HG03095 (cell line): Measurements from ENCODE around the gene NKAPD1.
"Not testable (repeated sequence)": the region's sequence is repeated elsewhere in the genome, so short reads cannot be mapped to it uniquely, and the experiment has no call there.

Experiments
- ATAC-seq: cut with Tn5 transposase; IDR thresholded peaks from one replicate; pipeline ENCODE4 v1.9.1; 2021; ENCODE audit warnings: moderate library complexity; ENCODE audit not compliant: unreplicated experiment

NKAPD1 gene

DNA sequence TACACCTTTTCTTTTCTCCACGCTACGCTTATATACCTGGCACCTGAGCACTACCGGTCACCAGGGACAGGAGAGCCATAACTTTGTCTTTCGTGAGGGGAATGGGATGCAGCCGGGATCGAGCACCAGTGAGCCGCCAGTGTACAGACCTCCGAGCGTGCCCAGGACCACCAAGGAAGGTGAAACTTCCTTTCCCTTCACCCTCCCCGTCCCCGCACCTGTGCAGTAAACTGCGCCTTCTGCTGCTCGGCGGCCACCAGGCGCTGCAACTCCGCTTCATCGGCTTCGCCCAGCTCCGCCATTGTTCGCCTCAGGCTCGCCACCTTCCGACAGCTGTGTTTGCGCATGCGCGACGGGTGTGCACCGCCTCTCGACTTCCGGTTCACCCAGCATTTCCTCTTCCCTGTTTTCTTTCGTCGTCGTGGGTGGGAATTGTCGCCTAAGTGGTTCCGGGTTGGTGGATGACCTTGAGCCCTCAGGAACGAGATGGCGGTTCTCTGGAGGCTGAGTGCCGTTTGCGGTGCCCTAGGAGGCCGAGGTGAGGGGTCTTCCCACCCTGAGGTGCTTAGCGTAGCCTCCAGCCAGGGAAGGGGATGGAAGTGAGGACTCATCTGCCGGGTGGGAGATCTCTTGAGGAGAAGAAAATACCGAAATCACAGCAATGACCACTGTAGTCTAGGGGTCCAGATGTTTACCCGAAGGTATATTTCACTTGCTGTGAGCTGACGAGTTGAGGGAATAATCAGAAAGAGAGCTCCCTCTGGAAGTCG, 12.5 kb downstream of the NKAPD1 start, which contains the start of the genes SDHD and TIMM8B:
Gene SDHD, plus strand, starts transcription at position 452 of the 770 bp plus-strand sequence. Its CDS starts 35 bp downstream, at position 487.
Gene TIMM8B, minus strand, starts transcription at position 335 of the 770 bp plus-strand sequence. Its CDS starts 33 bp downstream, at position 302.
- ATAC-seq = peak; percentile 86

- no peak for ATAC-seq
Measured at GRCh38 chr11:112087212-112087611, 13.1 kb downstream of the NKAPD1 start.

- ATAC-seq = not testable (repeated sequence)
Measured at GRCh38 chr11:112095302-112095701, 21.2 kb downstream of the NKAPD1 start.

GRCh38 chr11:112096194-112096593, 22.1 kb downstream of the NKAPD1 start:
- no peak for ATAC-seq

- no peak for ATAC-seq
Measured at GRCh38 chr11:112097734-112098528, 23.8 kb downstream of the NKAPD1 start.

- no peak for ATAC-seq
Measured at GRCh38 chr11:112100462-112100861, 26.4 kb downstream of the NKAPD1 start.

GRCh38 chr11:112103446-112103845, 29.3 kb downstream of the NKAPD1 start:
- no peak for ATAC-seq

DNA sequence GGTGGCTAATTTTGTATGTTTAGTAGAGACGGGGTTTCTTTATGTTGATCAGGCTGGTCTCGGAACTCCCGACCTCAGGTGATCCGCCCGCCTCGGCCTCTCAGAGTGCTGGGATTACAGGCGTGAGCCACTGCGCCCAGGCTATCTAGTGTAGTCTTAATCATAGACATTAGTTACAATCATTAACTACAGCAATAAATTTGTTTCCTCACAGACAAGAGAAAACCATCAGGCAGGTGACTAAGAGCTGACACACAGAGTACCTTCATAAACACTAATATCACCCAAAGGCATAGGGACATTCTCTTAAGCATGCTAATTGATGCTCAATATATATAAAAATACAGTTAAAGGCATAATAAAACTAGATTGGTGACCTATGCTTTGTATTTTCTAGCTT, 32.0 kb downstream of the NKAPD1 start:
- no peak for ATAC-seq

DNA sequence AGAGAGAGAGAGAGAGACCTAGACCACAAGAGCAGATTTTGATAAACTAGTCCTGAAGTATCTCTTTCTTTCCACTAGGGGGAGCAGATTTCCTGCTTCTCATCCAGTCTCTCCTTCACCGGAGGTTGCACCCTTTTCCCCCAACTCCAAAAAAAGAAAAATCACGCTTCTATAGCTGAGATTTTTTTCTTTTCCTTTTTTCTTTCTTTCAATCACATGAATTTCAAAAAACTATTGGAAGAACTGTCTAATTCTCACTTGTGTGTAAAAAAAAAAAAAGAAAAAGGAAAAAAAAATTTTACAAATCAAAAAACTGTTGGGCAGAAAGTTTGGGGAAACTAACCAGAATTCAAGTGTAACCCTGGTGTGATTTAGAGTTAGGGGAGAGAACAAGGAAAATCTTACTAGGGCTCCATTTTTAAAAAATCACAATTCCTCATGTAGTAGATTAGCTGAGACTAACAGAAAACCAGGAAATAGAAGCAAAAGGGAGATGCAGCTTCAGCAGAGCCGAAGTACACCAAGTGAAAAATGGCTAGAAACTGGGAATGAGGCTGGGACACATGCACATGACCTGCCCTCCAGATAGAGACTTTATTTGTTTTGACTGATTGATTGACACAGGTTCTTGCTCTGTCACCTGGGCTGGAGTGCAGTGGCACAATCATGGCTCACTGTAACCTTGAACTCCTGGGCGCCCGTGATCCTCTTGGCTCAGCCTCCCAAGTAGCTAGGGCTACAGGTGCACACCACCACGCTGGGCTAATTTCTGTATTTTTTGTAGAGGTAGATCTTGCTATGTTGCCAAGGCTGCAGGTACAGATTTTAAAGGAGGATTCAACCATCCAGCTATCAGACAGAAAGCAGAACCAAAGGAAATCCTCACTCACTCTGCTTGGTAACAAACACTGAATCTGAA, 39.7 kb downstream of the NKAPD1 start:
- no peak for ATAC-seq

- ATAC-seq = no peak
Measured at GRCh38 chr11:112114460-112114859, 40.4 kb downstream of the NKAPD1 start.

GRCh38 chr11:112115386-112115785, 41.3 kb downstream of the NKAPD1 start:
- no peak for ATAC-seq

DNA sequence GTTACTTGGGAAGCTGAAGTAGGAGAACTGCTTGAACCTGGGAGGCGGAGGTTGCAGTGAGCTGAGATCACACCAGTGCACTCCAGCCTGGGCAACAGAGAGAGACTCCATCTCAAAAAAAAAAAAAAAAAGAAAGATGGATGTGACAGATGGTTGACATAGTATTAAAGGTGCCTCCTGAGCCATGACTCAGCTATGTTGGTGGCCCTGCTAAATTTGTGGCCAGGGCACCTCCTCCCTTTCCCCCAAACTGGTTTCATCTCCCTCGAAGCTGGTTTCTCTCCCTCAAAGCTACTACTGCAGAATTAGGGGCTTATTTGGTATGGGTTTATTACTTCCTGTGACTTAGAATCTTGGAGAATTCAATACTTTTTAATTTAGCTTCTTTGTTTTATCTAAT, 44.1 kb downstream of the NKAPD1 start:
- ATAC-seq = no peak

DNA sequence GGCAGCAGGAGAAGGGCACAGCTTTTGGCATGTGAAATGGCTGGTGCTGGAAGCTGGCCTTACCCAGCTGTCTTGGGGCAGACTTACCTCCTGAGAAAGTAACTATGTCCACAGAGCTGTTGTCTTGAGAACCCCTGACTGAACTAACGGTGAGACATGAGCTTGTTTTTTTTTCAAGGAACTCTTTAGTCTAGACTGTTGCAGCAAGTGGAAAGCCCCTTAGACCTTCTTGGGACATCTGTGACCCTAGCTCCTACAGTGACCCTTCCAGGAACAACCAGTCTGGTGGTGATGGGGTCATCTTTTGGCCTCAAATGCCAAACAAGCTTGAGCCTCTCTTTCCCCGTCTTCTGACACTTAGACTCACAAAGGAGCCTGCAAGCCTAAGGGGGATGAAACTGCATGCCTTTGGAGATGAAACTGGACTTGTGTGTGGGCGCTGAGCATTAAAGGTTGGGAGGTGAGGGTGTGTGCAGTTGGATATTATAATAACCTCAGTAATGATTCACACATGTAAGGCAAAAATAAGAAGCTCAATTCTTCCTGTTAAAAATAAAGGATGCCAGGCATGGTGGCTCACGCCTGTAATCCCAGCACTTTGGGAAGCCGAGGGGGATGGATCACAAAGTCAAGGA, 48.0 kb downstream of the NKAPD1 start:
- ATAC-seq = no peak

- ATAC-seq = no peak
Measured at GRCh38 chr11:112123129-112123528, 49.0 kb downstream of the NKAPD1 start.

DNA sequence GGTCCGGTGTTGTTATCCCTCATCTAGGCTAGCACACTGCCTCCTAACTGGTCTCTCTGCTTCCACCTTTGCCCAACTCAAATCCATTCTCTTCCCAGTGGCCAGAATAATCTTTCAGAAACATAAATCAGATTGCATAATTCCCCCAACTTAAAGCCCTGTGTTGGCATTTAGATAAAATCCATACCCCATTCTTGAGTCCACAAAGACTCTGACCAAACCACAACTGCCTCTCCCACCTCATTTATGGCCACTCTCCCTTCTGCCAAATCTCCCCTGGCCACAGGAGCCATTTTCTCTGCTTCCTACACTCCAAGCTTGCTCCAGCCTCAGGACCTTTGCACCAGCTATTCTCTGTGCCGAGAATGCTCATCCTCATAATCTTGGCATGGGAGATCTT, 53.0 kb downstream of the NKAPD1 start:
- no peak for ATAC-seq

GRCh38 chr11:112128483-112129121, 54.5 kb downstream of the NKAPD1 start:
- ATAC-seq = no peak

GRCh38 chr11:112129656-112130055, 55.6 kb downstream of the NKAPD1 start:
- no peak for ATAC-seq

DNA sequence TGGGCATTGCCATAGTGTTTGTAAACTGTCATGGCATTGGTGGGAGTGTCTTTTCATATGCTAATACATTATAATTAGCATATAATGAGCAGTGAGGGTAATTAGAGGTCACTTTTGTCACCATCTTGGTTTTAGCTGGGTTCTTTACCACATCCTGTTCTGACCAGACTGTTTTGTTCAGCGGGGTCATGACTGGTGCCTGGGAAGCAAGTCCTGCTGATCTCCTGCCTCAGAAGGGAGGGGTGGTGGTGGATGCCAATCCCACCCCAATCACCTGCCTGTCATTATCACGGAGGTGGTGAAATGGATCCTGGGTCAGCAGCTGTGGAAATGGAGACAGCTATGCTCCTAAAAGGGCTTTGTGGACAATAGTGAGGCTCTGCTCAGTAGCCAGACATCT, 58.6 kb downstream of the NKAPD1 start:
- ATAC-seq = no peak

DNA sequence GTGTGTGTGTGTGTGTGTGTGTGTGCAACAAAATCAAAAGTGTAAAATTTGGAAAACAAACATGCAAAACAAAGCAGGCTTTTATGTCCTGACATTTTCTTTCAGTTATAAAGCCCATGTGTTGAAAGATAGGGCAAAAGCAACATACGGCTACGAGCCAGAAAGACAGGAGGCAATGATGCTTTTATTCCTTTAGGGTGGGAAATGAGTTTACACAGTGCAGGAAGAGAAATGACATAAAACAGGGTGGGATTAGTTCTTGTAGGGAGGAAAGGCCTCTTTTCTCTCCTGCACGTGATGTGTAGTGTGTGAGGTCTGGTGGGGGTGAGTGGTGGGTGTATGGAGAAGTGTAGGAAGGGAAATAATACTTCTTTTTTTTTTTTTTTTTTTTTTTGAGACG, 60.4 kb downstream of the NKAPD1 start:
- ATAC-seq = no peak
